Tibial artery (tissue), 4 donors: ENCODE results near the gene TRPC4AP.

Source experiments
- DNase-seq, 2 donors: peaks; one replicate each; pipeline ENCODE4 v3.0.0-alpha.2; 2019
- H3K27ac ChIP-seq, 2 donors: fragments of 200-600 bp; sonication (generic) in 1 of 2; 1 replicate in 1 of 2; 2 replicates in 1 of 2; pipeline ENCODE4 v1.5.1; 2018 to 2019; ENCODE audit warnings: mild to moderate bottlenecking in 1 of 2
- H3K27me3 ChIP-seq, 2 donors: fragments of 200-600 bp; sonication (generic) in 1 of 2; one replicate each; pipeline versions ENCODE4 v1.5.1 to v1.6.0; 2016 to 2019
- H3K36me3 ChIP-seq, 3 donors: fragments of 200-600 bp; sonication (generic) in 2 of 3; one replicate each; pipeline ENCODE4 v1.5.1; 2016 to 2019; ENCODE audit warnings: mild to moderate bottlenecking in 2 of 3
- H3K4me1 ChIP-seq, 4 donors: fragments of 200-600 bp; sonication (generic) in 2 of 4; 1 replicate in 3 of 4; 2 replicates in 1 of 4; pipeline ENCODE4 v1.5.1; 2016 to 2019
- H3K4me3 ChIP-seq, 2 donors: fragments of 200-600 bp; sonication (generic) in 1 of 2; 1 replicate in 1 of 2; 2 replicates in 1 of 2; pipeline ENCODE4 v1.5.1; 2018 to 2019; ENCODE audit warnings: mild to moderate bottlenecking in 2 of 2
- H3K9me3 ChIP-seq, 3 donors: fragments of 200-600 bp; sonication (generic) in 1 of 3; one replicate each; pipeline ENCODE4 v1.5.1; 2016 to 2019
- CTCF ChIP-seq, 2 experiments: fragments of 200-600 bp in 1 of 2; fragments of 450-650 bp in 1 of 2; IDR thresholded peaks; one replicate each; pipeline ENCODE4 v1.5.1; 2017 to 2019; ENCODE audit warnings: antibody characterized with exemption in 2 of 2, mild to moderate bottlenecking in 1 of 2, moderate library complexity in 1 of 2
- intact Hi-C: fragments of 100-400 bp; cut with DNase I; formaldehyde crosslinking; loops from one replicate; pipeline ENCODE4 v1.15.0; 2023; ENCODE audit warnings: low total_unique reads

The TRPC4AP gene

DNA sequence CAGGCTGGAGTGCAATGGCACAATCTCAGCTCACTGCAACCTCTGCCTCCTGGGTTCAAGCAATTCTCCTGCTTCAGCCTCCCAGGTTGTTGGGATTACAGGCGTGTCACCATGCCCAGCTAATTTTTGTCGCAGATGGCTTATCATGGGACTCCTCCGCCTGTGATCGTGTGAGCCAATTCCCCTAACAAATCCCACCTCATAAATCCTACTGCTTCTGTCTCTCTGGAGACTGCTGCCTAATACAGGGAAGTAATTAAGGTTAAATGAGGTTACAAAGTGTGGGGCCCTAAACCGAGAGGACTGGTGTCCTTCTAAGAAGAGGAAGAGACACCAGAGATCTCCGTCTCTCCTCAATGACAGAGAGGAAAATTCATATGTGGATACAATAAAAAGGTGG lies 52.0 kb downstream of the TRPC4AP start:
- TF ChIP-seq CTCF (IDR thresholded peaks at IDR 0.05) = no peak
- Histone ChIP-seq H3K27ac (no peak overlapping the region), H3K9me3 (no peaks in the 10 kb centered on the region), H3K4me1 (no peaks in the 10 kb centered on the region), H3K27me3 (no peaks in the 10 kb centered on the region), H3K4me3 (no peak overlapping the region), H3K36me3 (peaks cover 25 to 66% (median 50%) of the 10 kb centered on the region in 3 donors)
- intact Hi-C loops = no loop called here
- no peak for DNase-seq

GRCh38 chr20:35039846-35040489 lies 52.6 kb downstream of the TRPC4AP start:
- Histone ChIP-seq H3K4me3 (no peak overlapping the region), H3K9me3 (no peaks in the 10 kb centered on the region), H3K27ac (no peak overlapping the region), H3K36me3 (peaks cover 32 to 63% (median 50%) of the 10 kb centered on the region in 3 donors), H3K27me3 (no peaks in the 10 kb centered on the region), H3K4me1 (no peaks in the 10 kb centered on the region)
- intact Hi-C loops = no loop called here
- no peak for TF ChIP-seq CTCF (IDR thresholded peaks at IDR 0.05)
- no peak for DNase-seq

GRCh38 chr20:35039146-35039545 lies 53.5 kb downstream of the TRPC4AP start:
- DNase-seq = no peak
- Histone ChIP-seq H3K4me3 (no peak overlapping the region), H3K27me3 (no peaks in the 10 kb centered on the region), H3K36me3 (peaks cover 36 to 63% (median 50%) of the 10 kb centered on the region in 3 donors), H3K27ac (no peak overlapping the region), H3K4me1 (no peaks in the 10 kb centered on the region), H3K9me3 (no peaks in the 10 kb centered on the region)
- TF ChIP-seq CTCF (IDR thresholded peaks at IDR 0.05) = no peak
- intact Hi-C loops = no loop called here

DNA sequence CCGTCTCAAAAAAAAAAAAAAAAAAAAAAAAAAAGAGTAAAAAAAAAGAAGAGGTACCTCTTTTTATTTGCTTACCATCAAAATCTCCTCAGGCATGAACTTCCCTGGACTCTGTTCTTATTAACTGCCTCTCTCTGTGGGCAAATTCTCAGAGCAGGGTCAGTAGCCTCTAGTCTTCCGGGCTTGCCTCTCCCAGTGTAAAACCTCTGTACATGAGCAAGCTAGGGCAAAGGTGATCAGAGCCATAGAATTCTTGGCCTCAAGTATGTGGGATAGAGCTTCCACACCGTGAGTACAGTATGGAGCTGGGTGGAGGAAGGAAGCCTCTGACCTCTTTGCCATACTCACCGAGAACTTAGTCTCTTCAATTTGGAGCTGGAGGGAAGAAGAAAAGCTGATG lies 58.5 kb downstream of the TRPC4AP start:
- Histone ChIP-seq H3K36me3 (peaks cover 33 to 80% (median 48%) of the 10 kb centered on the region in 3 donors), H3K27me3 (no peaks in the 10 kb centered on the region), H3K4me3 (no peak overlapping the region), H3K4me1 (no peaks in the 10 kb centered on the region), H3K9me3 (no peaks in the 10 kb centered on the region), H3K27ac (no peak overlapping the region)
- TF ChIP-seq CTCF (IDR thresholded peaks at IDR 0.05) = no peak
- DNase-seq = no peak
- intact Hi-C loops = no loop called here

GRCh38 chr20:35030136-35030535 lies 62.5 kb downstream of the TRPC4AP start:
- no peaks in the 10 kb centered on the region for H3K9me3 ChIP-seq
- no peaks in the 10 kb centered on the region for H3K4me1 ChIP-seq
- TF ChIP-seq CTCF (IDR thresholded peaks at IDR 0.05) = no peak
- no peak overlapping the region for H3K4me3 ChIP-seq
- H3K27ac ChIP-seq = no peak overlapping the region
- intact Hi-C loops = no loop called here
- no peak for DNase-seq
- H3K36me3 ChIP-seq = peaks cover 28 to 86% (median 42%) of the 10 kb centered on the region in 3 donors
- no peaks in the 10 kb centered on the region for H3K27me3 ChIP-seq

- no peak for TF ChIP-seq CTCF (IDR thresholded peaks at IDR 0.05)
Observed at GRCh38 chr20:35027301-35027700, 65.3 kb downstream of the TRPC4AP start.

More at GRCh38 chr20:35027301-35027700, 65.3 kb downstream of the TRPC4AP start:
- no peak overlapping the region for H3K4me3 ChIP-seq
- DNase-seq = no peak
- intact Hi-C loops = no loop called here
- no peaks in the 10 kb centered on the region for H3K4me1 ChIP-seq
- H3K27ac ChIP-seq = no peak overlapping the region
- no peaks in the 10 kb centered on the region for H3K9me3 ChIP-seq
- peaks cover 26 to 83% (median 35%) of the 10 kb centered on the region in 3 donors for H3K36me3 ChIP-seq
- H3K27me3 ChIP-seq = no peaks in the 10 kb centered on the region
